ENCODE data around the gene GIMD1.

The GIMD1 gene

DNA sequence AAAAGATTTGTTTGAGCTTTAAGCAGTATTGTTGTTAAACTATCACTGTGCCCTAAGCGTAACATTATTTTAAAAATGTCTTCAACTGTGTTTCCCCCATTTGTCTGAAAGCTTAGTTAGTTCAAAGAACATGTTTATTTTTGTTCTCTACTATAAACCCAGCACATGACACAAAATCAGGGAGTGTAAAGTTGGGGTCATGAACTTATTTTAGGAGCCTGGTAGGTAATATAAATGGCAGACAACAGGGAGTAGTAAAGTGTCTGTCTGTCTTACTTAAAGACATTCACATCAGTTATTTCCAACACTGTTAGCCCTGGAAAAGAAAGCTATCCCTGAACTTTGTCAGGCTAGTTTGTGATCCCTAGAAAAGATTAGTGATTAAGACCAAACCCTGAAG is 48.3 kb downstream of the GIMD1 start:
- no peak for DNase-seq (ENCODE audit: low read depth)

GRCh38 chr4:106318511-106318910 is 50.1 kb downstream of the GIMD1 start:
- no peak overlapping the region for H3K4me3 ChIP-seq (ENCODE audit: low read length)
- TF ChIP-seq CTCF (conservative IDR thresholded peaks at IDR 0.05; ENCODE audit: low read depth, low read length): no peak
- DNase-seq (ENCODE audit: low read depth): no peak

More for the DNA sequence above, 48.3 kb downstream of the GIMD1 start:
- no peak for TF ChIP-seq CTCF (conservative IDR thresholded peaks at IDR 0.05; ENCODE audit: low read depth, low read length)
- no peak overlapping the region for H3K4me3 ChIP-seq (ENCODE audit: low read length)

DNA sequence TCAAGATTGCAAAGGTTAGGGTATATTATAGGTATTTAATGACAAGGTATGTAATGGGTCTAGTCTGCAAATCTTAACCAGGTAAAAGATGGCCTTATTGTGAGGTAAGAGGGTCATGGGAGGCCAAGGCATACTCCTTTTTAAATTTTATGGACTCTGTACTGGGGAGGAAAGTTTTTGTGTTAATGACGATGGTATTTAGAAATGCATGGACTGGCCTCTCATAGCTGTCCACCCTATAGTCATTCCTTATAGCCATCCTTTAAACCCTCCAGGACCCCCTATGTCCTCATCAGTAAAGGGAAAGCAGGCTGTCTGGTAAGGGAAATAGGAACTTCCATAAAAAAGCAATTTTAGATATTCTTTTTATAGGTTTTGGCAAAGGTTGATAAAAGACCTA is 50.8 kb downstream of the GIMD1 start:
- no peak for TF ChIP-seq CTCF (conservative IDR thresholded peaks at IDR 0.05; ENCODE audit: low read depth, low read length)
- DNase-seq (ENCODE audit: low read depth): no peak
- H3K4me3 ChIP-seq (ENCODE audit: low read length): peak overlapping the region; percentile 98

DNA sequence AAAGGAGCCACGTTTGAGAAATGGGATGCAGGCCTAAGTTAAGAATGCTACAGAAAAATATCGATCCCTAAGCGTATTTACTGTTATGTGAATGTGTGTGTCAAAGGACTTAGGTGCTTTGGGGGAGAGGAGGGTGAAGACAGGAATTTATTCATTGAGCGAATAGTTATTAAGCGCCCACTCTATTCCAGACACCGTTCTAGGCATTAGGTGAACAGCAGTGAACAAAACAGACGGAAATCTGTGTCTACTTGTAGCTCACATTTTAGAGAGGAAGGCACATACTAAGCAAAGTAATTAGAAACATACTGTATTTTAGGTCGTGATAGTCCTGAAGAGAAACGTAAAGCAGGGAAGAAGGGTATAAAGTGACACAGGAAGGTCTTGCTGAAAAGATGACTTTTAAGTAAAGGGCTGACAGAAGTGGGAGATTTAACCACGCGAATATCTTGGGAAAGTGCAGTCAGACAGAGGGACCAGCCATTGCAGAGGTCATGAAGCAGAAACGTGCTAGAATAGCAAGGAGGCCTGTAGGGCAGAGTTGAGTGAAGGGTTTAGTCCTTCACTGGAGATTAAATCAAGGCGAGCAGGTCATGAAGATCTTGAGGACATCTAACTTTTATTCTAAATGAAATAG is 51.7 kb downstream of the GIMD1 start:
- DNase-seq (ENCODE audit: low read depth): no peak
- H3K4me3 ChIP-seq (ENCODE audit: low read length): peak overlapping the region; percentile 98
- no peak for TF ChIP-seq CTCF (conservative IDR thresholded peaks at IDR 0.05; ENCODE audit: low read depth, low read length)

DNA sequence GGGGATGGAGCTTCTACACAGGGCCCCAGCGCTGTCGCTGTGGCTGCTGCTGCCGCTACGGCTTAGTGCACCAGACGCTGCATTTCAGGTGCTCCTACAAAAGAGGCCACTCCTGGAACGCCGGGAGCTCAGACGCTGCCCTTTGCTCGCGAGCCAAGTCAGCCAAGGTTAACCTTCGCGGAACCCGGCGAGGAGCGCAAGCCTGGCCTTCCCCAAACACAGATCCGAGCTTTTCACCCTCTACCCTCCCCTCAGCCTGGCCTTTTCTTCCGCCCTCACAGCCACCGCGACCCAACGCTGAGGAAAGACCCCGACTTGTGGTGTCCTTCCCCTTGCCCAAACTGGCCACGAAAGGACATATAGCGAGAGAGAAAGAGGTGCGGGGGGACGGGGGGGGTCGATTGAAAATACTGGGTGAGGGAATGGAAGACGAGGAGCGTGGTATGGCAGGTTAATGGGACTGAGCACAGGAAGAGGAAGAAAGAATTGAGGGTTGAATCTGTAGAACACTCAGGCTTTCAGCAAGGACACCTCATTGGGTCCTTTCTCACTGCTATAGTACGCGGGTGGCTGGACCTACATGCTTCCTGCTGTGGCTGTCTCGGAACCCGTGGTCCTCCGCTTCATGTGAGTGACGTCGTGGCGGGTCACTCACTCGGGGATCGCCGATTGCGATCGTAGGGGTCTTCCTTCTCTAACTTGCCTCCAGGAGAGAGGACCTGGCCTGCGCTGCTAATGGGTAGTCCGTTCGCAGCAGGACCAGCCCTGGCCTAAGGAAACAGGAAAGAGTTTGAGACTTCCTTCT is 52.4 kb downstream of the GIMD1 start, which contains the start of the genes AIMP1 and TBCK:
Gene AIMP1, plus strand, starts transcription at position 583 of the 805 bp plus-strand sequence. CDS start 8,460 bp downstream, outside the sequence.
Gene TBCK, minus strand, starts transcription at position 242 of the 805 bp plus-strand sequence. CDS start 7,249 bp downstream, outside the sequence.
- peak; percentile 79 for DNase-seq (ENCODE audit: low read depth)
- no peak for TF ChIP-seq CTCF (conservative IDR thresholded peaks at IDR 0.05; ENCODE audit: low read depth, low read length)
- peak within 1 kb of the TSS; percentile 98 for H3K4me3 ChIP-seq (ENCODE audit: low read length)

GRCh38 chr4:106315476-106315967 is 53.1 kb downstream of the GIMD1 start:
- no peak for DNase-seq (ENCODE audit: low read depth)
- TF ChIP-seq CTCF (conservative IDR thresholded peaks at IDR 0.05; ENCODE audit: low read depth, low read length): no peak
- peak overlapping the region; percentile 98 for H3K4me3 ChIP-seq (ENCODE audit: low read length)
